Neural crest cell (in vitro differentiated cells): ENCODE data around the gene MBD3L2. TPM values are rescaled to one million over a fixed set of nuclear protein-coding genes. Genes with fewer than 3 reads are reported as not detected.
A peak's percentile ranks its signal among the peaks of the same experiment; 100 is the strongest.

Experiments used
- DNase-seq: peaks from one replicate; pipeline ENCODE4 v3.0.0; 2021; ENCODE audit warnings: low read depth, mixed read lengths, low spot score
- H3K27ac Mint-ChIP-seq: one replicate; pipeline ENCODE4 v1.8.0; 2021; ENCODE audit warnings: mild to moderate bottlenecking, mixed read lengths; ENCODE audit not compliant: unreplicated experiment
- H3K27me3 Mint-ChIP-seq: 2 replicates; pipeline ENCODE4 v1.8.0; 2021; ENCODE audit warnings: low read depth, mild to moderate bottlenecking, mixed read lengths
- H3K36me3 Mint-ChIP-seq: 2 replicates; pipeline ENCODE4 v1.8.0; 2021; ENCODE audit warnings: low read depth, mild to moderate bottlenecking, mixed read lengths
- H3K4me1 Mint-ChIP-seq: 2 replicates; pipeline ENCODE4 v1.8.0; 2021; ENCODE audit warnings: mixed read lengths
- H3K4me3 Mint-ChIP-seq: one replicate; pipeline ENCODE4 v1.8.0; 2021; ENCODE audit warnings: mild to moderate bottlenecking, mixed read lengths
- H3K9me3 Mint-ChIP-seq: 2 replicates; pipeline ENCODE4 v1.8.0; 2021; ENCODE audit warnings: mixed read lengths
- CTCF ChIP-seq: fragments of 200-600 bp; sonication (generic); conservative IDR thresholded peaks from 2 replicates; pipeline ENCODE4 v1.5.0; 2021; ENCODE audit warnings: antibody characterized with exemption, mild to moderate bottlenecking
- total RNA-seq: library from RNA; stranded (reverse); gene quantifications from 2 replicates; pipeline ENCODE4 v1.2.1, GENCODE V29; 2021

The MBD3L2 gene
- total RNA-seq, 1 donor from 2014 or later, result not detected

GRCh38 chr19:7088999-7089398 is 39.9 kb downstream of the MBD3L2 start:
- Mint-ChIP-seq H3K9me3 (peaks cover 14% of the 10 kb centered on the region), H3K4me1 (no peaks in the 10 kb centered on the region), H3K36me3 (peaks cover 65% of the 10 kb centered on the region), H3K27me3 (no peaks in the 10 kb centered on the region), H3K4me3 (no peak overlapping the region), H3K27ac (no peak overlapping the region)
- DNase-seq, result no peak
- no peak for TF ChIP-seq CTCF

GRCh38 chr19:7098096-7098495 is 49.0 kb downstream of the MBD3L2 start:
- peak overlapping the region; percentile 92 for H3K27ac Mint-ChIP-seq
- peaks cover 23% of the 10 kb centered on the region for H3K4me1 Mint-ChIP-seq
- peaks cover 29% of the 10 kb centered on the region for H3K36me3 Mint-ChIP-seq
- H3K4me3 Mint-ChIP-seq, result peak overlapping the region; percentile 92
- H3K9me3 Mint-ChIP-seq, result peaks cover 22% of the 10 kb centered on the region
- TF ChIP-seq CTCF, result no peak
- peaks cover 4% of the 10 kb centered on the region for H3K27me3 Mint-ChIP-seq
- DNase-seq, result no peak

- Mint-ChIP-seq H3K4me3 (peak overlapping the region; percentile 92), H3K27ac (peak overlapping the region; percentile 98), H3K9me3 (peaks cover 22% of the 10 kb centered on the region), H3K36me3 (peaks cover 25% of the 10 kb centered on the region), H3K27me3 (peaks cover 4% of the 10 kb centered on the region), H3K4me1 (peaks cover 23% of the 10 kb centered on the region)
- TF ChIP-seq CTCF, result no peak
- peak; percentile 85 for DNase-seq
Measured at GRCh38 chr19:7098701-7099596, 49.8 kb downstream of the MBD3L2 start.

- H3K9me3 Mint-ChIP-seq, result peaks cover 22% of the 10 kb centered on the region
- TF ChIP-seq CTCF, result no peak
- peak overlapping the region; percentile 98 for H3K27ac Mint-ChIP-seq
- H3K27me3 Mint-ChIP-seq, result peaks cover 4% of the 10 kb centered on the region
- peak overlapping the region; percentile 92 for H3K4me3 Mint-ChIP-seq
- peak; percentile 87 for DNase-seq
- H3K36me3 Mint-ChIP-seq, result peaks cover 24% of the 10 kb centered on the region
- H3K4me1 Mint-ChIP-seq, result peaks cover 23% of the 10 kb centered on the region
Measured at GRCh38 chr19:7099597-7099921, 50.4 kb downstream of the MBD3L2 start.

Other genes with a start within 250 kb of the MBD3L2 start
- not detected in 2 replicates for gene ADGRE1, start 161.7 kb upstream of the MBD3L2 start, total RNA-seq
- gene MBD3L2B, start 27.9 kb upstream of the MBD3L2 start, total RNA-seq, result not detected in 2 replicates
- not detected in 2 replicates for gene MBD3L5, start 18.7 kb upstream of the MBD3L2 start, total RNA-seq
- not detected in 2 replicates for gene MBD3L4, start 9.1 kb upstream of the MBD3L2 start, total RNA-seq
- not detected in 2 replicates for gene MBD3L3, start 9.4 kb downstream of the MBD3L2 start, total RNA-seq
- 13.9 and 14.0 TPM in 2 replicates for gene ZNF557, start 20.4 kb downstream of the MBD3L2 start, total RNA-seq
- 14.1 and 16.0 TPM in 2 replicates for gene INSR, start 245.1 kb downstream of the MBD3L2 start, total RNA-seq